Mononuclear cell (primary cell): Measurements from ENCODE around the gene RAPGEF4. TPM values are rescaled to one million over a fixed set of nuclear protein-coding genes. Genes with fewer than 3 reads are reported as not detected.

Experiments
- H3K27me3 ChIP-seq: 2 replicates; pipeline ENCODE4 v1.6.0; 2011; ENCODE audit warnings: low read length, control low read depth; ENCODE audit not compliant: insufficient read depth
- H3K4me1 ChIP-seq: 2 replicates; pipeline ENCODE4 v1.5.1; 2011; ENCODE audit warnings: mild to moderate bottlenecking, low read length, control low read depth; ENCODE audit not compliant: insufficient read depth
- H3K4me3 ChIP-seq: 2 replicates; pipeline ENCODE4 v1.5.1; 2011; ENCODE audit warnings: mild to moderate bottlenecking, low read length, moderate library complexity
- H3K9me3 ChIP-seq: 2 replicates; pipeline ENCODE4 v1.5.1; 2011; ENCODE audit warnings: low read depth, mild to moderate bottlenecking, control low read depth, low read length
- total RNA-seq: library from RNA; depleted of rRNA; stranded (reverse); fragments of >200 nt; gene quantifications from one replicate; pipeline ENCODE4 v1.2.3, GENCODE V29; 2012

The RAPGEF4 gene
- 2.4 TPM for total RNA-seq

- no peak within 1 kb of the TSS for H3K4me3 ChIP-seq
- peaks cover 3% of the 10 kb centered on the region for H3K4me1 ChIP-seq
- H3K9me3 ChIP-seq: no peaks in the 10 kb centered on the region
- H3K27me3 ChIP-seq: peaks cover 56% of the 10 kb centered on the region
These were observed at the start of gene RAPGEF4 for GRCh38 chr2:172735582-172736423. Gene RAPGEF4 (plus strand): TSS chr2:172735845. CDS start chr2:172735984, 139 bp downstream.

GRCh38 chr2:172693037-172693436, 42.6 kb upstream of the RAPGEF4 start:
- H3K4me1 ChIP-seq: peaks cover 20% of the 10 kb centered on the region
- no peak overlapping the region for H3K4me3 ChIP-seq
- H3K9me3 ChIP-seq: no peaks in the 10 kb centered on the region
- no peaks in the 10 kb centered on the region for H3K27me3 ChIP-seq

GRCh38 chr2:172693529-172694455, 41.9 kb upstream of the RAPGEF4 start:
- Histone ChIP-seq H3K9me3 (no peaks in the 10 kb centered on the region), H3K4me3 (no peak overlapping the region), H3K27me3 (no peaks in the 10 kb centered on the region), H3K4me1 (peaks cover 23% of the 10 kb centered on the region)

- Histone ChIP-seq H3K4me1 (peaks cover 23% of the 10 kb centered on the region), H3K9me3 (no peaks in the 10 kb centered on the region), H3K4me3 (no peak overlapping the region), H3K27me3 (no peaks in the 10 kb centered on the region)
These were observed 38.3 kb upstream of the RAPGEF4 start for GRCh38 chr2:172697296-172697695.

GRCh38 chr2:172698041-172698863, 37.4 kb upstream of the RAPGEF4 start:
- Histone ChIP-seq H3K4me1 (peaks cover 14% of the 10 kb centered on the region), H3K4me3 (no peak overlapping the region), H3K27me3 (no peaks in the 10 kb centered on the region), H3K9me3 (no peaks in the 10 kb centered on the region)

GRCh38 chr2:172701250-172701649, 34.4 kb upstream of the RAPGEF4 start:
- Histone ChIP-seq H3K4me3 (no peak overlapping the region), H3K9me3 (no peaks in the 10 kb centered on the region), H3K4me1 (peaks cover 5% of the 10 kb centered on the region), H3K27me3 (no peaks in the 10 kb centered on the region)

GRCh38 chr2:172702451-172702850, 33.2 kb upstream of the RAPGEF4 start:
- Histone ChIP-seq H3K9me3 (no peaks in the 10 kb centered on the region), H3K4me1 (peaks cover 5% of the 10 kb centered on the region), H3K4me3 (no peak overlapping the region), H3K27me3 (no peaks in the 10 kb centered on the region)

- H3K4me3 ChIP-seq: no peak overlapping the region
- H3K27me3 ChIP-seq: peaks cover 6% of the 10 kb centered on the region
- no peaks in the 10 kb centered on the region for H3K4me1 ChIP-seq
- H3K9me3 ChIP-seq: no peaks in the 10 kb centered on the region
These were observed 31.3 kb upstream of the RAPGEF4 start for GRCh38 chr2:172704072-172704936.

- H3K9me3 ChIP-seq: no peaks in the 10 kb centered on the region
- peaks cover 6% of the 10 kb centered on the region for H3K27me3 ChIP-seq
- no peak overlapping the region for H3K4me3 ChIP-seq
- H3K4me1 ChIP-seq: no peaks in the 10 kb centered on the region
These were observed 30.3 kb upstream of the RAPGEF4 start for GRCh38 chr2:172705352-172705751.

- H3K4me1 ChIP-seq: no peaks in the 10 kb centered on the region
- H3K9me3 ChIP-seq: no peaks in the 10 kb centered on the region
- H3K4me3 ChIP-seq: no peak overlapping the region
- peaks cover 6% of the 10 kb centered on the region for H3K27me3 ChIP-seq
These were observed 27.4 kb upstream of the RAPGEF4 start for GRCh38 chr2:172708247-172708646.

- Histone ChIP-seq H3K4me3 (no peak overlapping the region), H3K9me3 (no peaks in the 10 kb centered on the region), H3K4me1 (no peaks in the 10 kb centered on the region), H3K27me3 (peaks cover 6% of the 10 kb centered on the region)
These were observed 25.9 kb upstream of the RAPGEF4 start for GRCh38 chr2:172709566-172710291.

GRCh38 chr2:172710584-172711047, 25.0 kb upstream of the RAPGEF4 start:
- Histone ChIP-seq H3K4me3 (no peak overlapping the region), H3K27me3 (peaks cover 6% of the 10 kb centered on the region), H3K4me1 (no peaks in the 10 kb centered on the region), H3K9me3 (no peaks in the 10 kb centered on the region)

GRCh38 chr2:172711110-172711509, 24.5 kb upstream of the RAPGEF4 start:
- Histone ChIP-seq H3K9me3 (no peaks in the 10 kb centered on the region), H3K4me1 (no peaks in the 10 kb centered on the region), H3K4me3 (no peak overlapping the region), H3K27me3 (peaks cover 6% of the 10 kb centered on the region)
